ENCODE data around the gene DYNC2LI1.

DNA sequence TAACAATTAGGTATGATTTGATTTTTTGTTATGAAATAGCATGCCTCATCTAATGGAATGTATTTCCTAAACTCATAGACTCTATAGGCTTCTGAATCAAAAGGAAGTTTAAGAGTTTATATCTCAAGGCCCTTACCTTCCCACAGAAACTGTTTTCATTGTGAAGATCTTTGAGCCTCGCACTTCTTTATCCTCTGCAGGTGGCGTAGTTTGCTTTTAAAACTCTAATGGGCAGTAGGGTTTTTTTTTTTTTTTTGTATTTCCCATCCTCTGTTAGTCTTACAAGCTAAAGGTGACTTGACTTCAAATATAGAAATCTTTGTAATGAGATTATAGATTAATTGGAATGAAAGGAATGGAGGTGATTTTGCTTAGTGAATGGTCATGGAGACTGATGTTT, 28.3 kb downstream of the DYNC2LI1 start:
- no peak for TF ChIP-seq CTCF (IDR thresholded peaks at IDR 0.05; ENCODE audit: insufficient read depth, low read depth, low read length)
- TF ChIP-seq EZH2 (IDR thresholded peaks at IDR 0.05; ENCODE audit: insufficient read depth, low read length), result no peak
